OCI-LY3 (cell line): Measurements from ENCODE around the gene EIF3F.

Experiments used
- CTCF ChIP-seq: fragments of 200-600, 300-600 bp; sonication (generic); IDR thresholded peaks from 2 replicates; pipeline ENCODE4 v1.5.1; 2014; ENCODE audit warnings: antibody characterized with exemption, low read length, low read depth
- EZH2phosphoT487 ChIP-seq: fragments of 200-600 bp; shearing (Covaris generic); IDR thresholded peaks from 2 replicates; pipeline ENCODE4 v1.6.1; 2018; ENCODE audit warnings: antibody characterized with exemption, mixed run types, low read depth

- TF ChIP-seq CTCF (no peak), EZH2phosphoT487 (no peak)
These were observed 22.9 kb upstream of the EIF3F start for GRCh38 chr11:7964261-7964660.
